Retinal pigment epithelial cell (primary cell): ENCODE measurements around the gene THRB.

Experiments
- DNase-seq: peaks from one replicate; pipeline ENCODE4 v3.0.0-alpha.2; 2010; ENCODE audit warnings: low read depth
- H3K4me3 ChIP-seq: 2 replicates; pipeline ENCODE4 v1.5.1; 2011; ENCODE audit warnings: mild to moderate bottlenecking, low read length, control low read depth, moderate library complexity
- TF ChIP-seq, protein P1 (sequence below): conservative IDR thresholded peaks from 2 replicates; pipeline ENCODE4 v1.5.1; 2011; ENCODE audit warnings: low read depth, low read length, control low read depth, inconsistent platforms

Gene THRB

DNA sequence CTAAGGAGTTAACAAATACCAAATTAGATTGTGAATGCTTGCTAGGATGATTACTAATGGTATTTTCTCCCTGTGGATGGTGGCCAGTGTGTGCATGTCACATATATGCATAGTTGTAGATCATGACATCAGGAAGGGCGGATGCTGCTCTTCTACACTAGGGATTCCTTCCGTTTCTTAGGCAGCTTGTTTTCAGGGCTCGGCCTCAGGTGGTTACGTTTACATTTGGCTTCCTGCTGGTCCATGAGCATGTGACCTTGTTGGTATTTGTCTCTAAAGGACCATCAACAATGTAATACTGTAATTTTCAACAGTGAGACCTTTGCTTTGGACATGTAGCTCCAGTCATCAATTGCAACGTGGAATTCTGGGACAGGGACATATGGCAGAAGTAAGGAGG, 328.1 kb downstream of the THRB start:
- DNase-seq = no peak
- TF ChIP-seq, protein P1, sequence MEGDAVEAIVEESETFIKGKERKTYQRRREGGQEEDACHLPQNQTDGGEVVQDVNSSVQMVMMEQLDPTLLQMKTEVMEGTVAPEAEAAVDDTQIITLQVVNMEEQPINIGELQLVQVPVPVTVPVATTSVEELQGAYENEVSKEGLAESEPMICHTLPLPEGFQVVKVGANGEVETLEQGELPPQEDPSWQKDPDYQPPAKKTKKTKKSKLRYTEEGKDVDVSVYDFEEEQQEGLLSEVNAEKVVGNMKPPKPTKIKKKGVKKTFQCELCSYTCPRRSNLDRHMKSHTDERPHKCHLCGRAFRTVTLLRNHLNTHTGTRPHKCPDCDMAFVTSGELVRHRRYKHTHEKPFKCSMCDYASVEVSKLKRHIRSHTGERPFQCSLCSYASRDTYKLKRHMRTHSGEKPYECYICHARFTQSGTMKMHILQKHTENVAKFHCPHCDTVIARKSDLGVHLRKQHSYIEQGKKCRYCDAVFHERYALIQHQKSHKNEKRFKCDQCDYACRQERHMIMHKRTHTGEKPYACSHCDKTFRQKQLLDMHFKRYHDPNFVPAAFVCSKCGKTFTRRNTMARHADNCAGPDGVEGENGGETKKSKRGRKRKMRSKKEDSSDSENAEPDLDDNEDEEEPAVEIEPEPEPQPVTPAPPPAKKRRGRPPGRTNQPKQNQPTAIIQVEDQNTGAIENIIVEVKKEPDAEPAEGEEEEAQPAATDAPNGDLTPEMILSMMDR = no peak
- no peak overlapping the region for H3K4me3 ChIP-seq

DNA sequence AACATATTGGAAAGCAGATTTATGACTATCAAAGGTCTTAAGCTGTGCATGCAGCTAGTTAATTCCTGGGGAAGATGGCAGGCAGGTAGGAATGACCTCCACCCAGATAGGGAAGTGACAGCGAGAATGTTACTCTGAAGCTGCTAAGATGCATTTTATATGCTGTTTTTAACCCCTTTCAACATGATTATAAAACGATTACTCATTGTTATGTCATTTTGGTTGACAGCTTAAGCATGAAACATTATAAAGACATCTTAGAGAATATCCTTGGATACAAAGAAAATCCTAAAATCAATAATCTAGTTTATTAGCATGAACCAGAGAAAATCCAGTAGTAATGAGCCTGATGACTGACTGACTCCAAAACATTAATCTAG, 329.1 kb downstream of the THRB start:
- no peak overlapping the region for H3K4me3 ChIP-seq
- TF ChIP-seq, protein P1 = no peak
- no peak for DNase-seq

DNA sequence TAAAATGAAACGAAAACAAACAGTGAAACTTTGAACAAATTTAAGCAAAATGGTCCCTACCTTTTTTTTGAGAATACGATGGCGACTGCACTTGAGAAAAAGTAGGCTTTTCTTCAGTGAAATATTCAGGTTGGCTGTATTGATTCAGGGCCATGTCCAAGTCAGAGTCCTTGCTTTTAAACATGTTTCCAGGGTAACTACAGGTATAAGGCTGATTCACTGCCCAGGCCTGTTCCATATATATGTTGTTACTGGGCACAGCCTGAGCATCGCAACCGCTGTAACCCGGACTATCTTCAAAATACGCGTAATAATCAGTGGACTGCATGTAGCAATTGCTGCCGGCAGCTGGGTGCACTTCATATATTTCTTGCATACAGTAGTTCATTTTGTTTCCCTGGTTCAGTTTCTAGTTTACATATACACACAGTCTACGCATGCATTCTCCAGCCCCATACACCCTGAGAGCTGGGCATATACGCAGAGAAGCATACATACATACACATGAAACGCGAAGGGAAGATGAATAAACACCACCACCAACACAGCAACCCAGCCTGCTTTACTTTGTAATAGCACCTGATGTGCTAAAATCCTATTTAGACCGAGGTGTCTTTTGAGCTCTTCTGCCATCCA, 329.6 kb downstream of the THRB start:
- no peak overlapping the region for H3K4me3 ChIP-seq
- no peak for DNase-seq
- TF ChIP-seq, protein P1 = no peak

DNA sequence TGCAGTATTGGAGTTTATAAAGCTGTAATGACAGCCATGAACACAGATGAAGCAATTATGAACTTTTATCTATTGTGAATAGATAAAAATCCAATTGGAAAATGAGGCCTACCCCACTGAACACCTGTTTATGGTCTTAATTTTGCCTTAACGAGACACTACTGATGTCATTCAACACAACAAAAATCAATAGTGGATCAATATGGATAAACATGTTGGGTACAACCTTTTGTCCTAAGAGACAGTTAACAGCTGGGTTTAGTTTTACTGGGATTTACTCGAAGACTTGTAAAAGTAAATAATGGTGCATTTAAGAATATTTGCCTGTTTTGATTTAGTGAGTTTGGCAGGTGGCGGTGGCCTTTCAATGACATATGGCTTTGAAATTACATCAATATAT, 331.7 kb downstream of the THRB start:
- TF ChIP-seq, protein P1 = no peak
- no peak overlapping the region for H3K4me3 ChIP-seq
- DNase-seq = no peak

DNA sequence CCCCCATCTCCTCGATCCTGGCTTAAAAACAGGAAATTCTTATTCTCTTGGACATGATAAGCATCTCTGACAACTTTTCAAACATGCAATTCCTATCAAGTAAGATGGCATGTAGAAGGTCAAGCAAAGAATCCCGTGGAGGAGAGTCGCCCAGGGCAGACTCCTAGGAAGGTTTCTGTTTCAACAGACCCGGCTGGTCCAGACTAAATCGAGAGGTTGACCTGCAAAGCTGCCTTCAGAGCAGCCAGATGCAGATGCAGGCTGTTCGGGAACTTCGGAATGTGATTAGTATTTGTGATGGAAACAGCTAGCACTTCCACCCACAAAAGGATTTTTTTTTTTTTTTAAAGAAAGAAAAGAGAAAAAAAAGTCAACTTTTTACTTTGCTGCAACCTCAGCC, 332.8 kb downstream of the THRB start:
- DNase-seq = no peak
- H3K4me3 ChIP-seq = no peak overlapping the region
- TF ChIP-seq, protein P1 = no peak

DNA sequence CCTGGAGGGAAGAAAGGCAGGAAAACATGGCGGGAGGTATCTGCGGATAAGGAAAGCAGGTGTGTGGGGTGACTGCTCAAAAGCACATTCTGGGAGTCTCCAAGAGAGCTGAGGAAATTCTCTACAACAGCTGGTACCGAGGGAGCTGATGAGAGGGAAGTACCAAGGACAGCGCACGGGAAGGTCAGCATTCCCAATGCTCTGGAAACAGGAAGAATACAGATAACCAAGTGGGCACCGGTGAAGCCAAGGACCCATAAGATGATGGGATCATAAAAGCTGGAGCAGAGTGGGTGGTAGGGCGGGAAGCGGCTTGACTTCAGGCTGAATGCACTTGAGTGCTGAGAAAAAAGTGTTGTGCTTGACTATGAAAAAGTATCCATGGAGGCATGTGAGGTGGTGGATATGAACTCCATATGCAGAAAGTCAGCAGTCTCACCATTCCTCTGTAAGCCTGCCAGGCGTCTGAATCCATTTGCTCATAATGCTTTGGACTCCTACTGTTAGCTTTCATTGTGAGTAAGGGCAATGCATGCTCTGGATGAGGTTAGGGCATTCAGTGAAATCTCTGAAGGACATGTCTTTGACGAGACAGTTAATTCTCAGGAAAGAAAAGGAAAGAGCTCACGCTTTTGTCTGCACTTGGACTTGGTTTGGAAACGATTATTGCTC, 334.1 kb downstream of the THRB start:
- TF ChIP-seq, protein P1 = no peak
- no peak for DNase-seq
- H3K4me3 ChIP-seq = no peak overlapping the region
